Ascending aorta (tissue), 2 donors: ENCODE data around the gene NUBP2. TPM values are rescaled to one million over a fixed set of nuclear protein-coding genes. Genes with fewer than 3 reads are reported as not detected.

Experiments used
- DNase-seq, 2 donors: peaks; one replicate each; pipeline ENCODE4 v3.0.0-alpha.2; 2019; ENCODE audit warnings: low spot score in 2 of 2
- H3K27ac ChIP-seq, 2 donors: fragments of 200-600 bp; sonication (generic); one replicate each; pipeline ENCODE4 v1.5.1; 2016 to 2017; ENCODE audit warnings: mild to moderate bottlenecking in 1 of 2
- H3K27me3 ChIP-seq: fragments of 200-600 bp; sonication (generic); one replicate; pipeline ENCODE4 v1.5.1; 2017
- H3K36me3 ChIP-seq, 2 donors: fragments of 200-600 bp; sonication (generic); one replicate each; pipeline ENCODE4 v1.5.1; 2016
- H3K4me1 ChIP-seq, 2 donors: fragments of 200-600 bp; sonication (generic); one replicate each; pipeline ENCODE4 v1.5.1; 2016 to 2017; ENCODE audit warnings: mild to moderate bottlenecking in 1 of 2
- H3K4me3 ChIP-seq, 2 donors: fragments of 200-600 bp; sonication (generic); one replicate each; pipeline ENCODE4 v1.5.1; 2016 to 2017; ENCODE audit warnings: mild to moderate bottlenecking in 1 of 2
- H3K9me3 ChIP-seq, 2 donors: fragments of 200-600 bp; sonication (generic); one replicate each; pipeline ENCODE4 v1.5.1; 2016
- intact Hi-C: fragments of 100-400 bp; cut with DNase I; formaldehyde crosslinking; loops from one replicate; pipeline ENCODE4 v1.15.1; 2023
- total RNA-seq: library from RNA; depleted of rRNA; stranded (reverse); fragments of >200 nt; gene quantifications from one replicate; pipeline ENCODE4 v1.1.0, GENCODE V29; 2016
- TF ChIP-seq, protein P1 (sequence below), 3 experiments: fragments of 200-600 bp in 2 of 3; fragments of 450-650 bp in 1 of 3; sonication (generic) in 2 of 3; IDR thresholded peaks; one replicate each; pipeline ENCODE4 v1.5.1; 2016 to 2019; ENCODE audit warnings: antibody characterized with exemption in 3 of 3, mild to moderate bottlenecking in 1 of 3, moderate library complexity in 1 of 3

NUBP2 gene, protein sequence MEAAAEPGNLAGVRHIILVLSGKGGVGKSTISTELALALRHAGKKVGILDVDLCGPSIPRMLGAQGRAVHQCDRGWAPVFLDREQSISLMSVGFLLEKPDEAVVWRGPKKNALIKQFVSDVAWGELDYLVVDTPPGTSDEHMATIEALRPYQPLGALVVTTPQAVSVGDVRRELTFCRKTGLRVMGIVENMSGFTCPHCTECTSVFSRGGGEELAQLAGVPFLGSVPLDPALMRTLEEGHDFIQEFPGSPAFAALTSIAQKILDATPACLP
- total RNA-seq, result 182 TPM

DNA sequence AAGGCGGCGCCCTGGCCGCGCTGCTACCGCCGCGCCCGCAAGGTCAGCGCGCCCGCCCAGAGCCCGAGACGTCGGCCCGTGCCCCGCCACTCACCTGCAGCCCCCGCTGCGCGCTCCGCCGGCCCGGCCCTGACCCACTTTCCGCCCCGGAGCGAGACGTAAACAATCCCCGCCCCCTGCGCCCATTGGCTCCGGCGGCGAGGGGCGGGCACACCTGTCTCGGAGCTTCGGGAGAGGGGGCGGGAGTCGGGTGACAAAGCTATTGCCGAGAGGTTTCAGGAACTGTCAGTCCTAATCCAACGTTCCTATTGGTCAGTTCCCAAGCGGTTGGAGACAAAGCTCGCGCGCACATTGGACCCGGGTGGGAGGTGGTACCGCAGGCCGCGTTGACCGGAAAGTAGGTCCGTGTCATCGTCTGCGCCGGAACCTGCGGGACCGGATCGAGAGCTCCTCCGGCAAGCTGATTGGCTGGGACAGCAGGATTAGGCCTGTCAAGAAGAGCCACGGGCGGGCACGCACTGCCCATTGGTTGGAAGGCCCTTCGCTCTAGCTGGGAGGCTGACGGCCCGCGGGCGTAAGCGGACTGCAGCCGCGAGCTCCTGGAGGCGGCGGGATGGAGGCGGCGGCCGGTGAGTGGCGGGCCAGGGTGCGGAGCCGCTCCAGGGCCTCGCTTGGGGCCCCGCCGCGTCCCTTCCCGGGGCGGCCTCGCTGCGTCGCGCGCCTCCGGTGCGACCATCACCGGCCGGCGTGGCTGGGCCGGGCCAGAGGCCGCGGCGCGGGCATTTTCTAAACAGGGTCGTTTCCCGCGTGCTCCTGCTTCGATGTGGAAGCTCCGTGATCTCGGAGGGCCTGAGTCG is at the start of gene NUBP2, which contains the start of gene SPSB3:
TSS of gene NUBP2 (plus strand) at position 553 of the 857 bp plus-strand sequence. CDS start at position 614, 61 bp downstream.
TSS of gene SPSB3 (minus strand) at position 164 of the 857 bp plus-strand sequence. CDS start 1,088 bp downstream, outside the sequence.
- Histone ChIP-seq H3K27me3 (no peaks in the 10 kb centered on the region), H3K9me3 (no peaks in the 10 kb centered on the region), H3K36me3 (peaks cover 35 to 46% of the 10 kb centered on the region in 2 donors), H3K4me1 (peaks cover 11 to 26% of the 10 kb centered on the region in 2 donors), H3K27ac (peak within 1 kb of the TSS; percentile 77 to 83), H3K4me3 (peak within 1 kb of the TSS; percentile 84 to 99)
- TF ChIP-seq, protein P1, sequence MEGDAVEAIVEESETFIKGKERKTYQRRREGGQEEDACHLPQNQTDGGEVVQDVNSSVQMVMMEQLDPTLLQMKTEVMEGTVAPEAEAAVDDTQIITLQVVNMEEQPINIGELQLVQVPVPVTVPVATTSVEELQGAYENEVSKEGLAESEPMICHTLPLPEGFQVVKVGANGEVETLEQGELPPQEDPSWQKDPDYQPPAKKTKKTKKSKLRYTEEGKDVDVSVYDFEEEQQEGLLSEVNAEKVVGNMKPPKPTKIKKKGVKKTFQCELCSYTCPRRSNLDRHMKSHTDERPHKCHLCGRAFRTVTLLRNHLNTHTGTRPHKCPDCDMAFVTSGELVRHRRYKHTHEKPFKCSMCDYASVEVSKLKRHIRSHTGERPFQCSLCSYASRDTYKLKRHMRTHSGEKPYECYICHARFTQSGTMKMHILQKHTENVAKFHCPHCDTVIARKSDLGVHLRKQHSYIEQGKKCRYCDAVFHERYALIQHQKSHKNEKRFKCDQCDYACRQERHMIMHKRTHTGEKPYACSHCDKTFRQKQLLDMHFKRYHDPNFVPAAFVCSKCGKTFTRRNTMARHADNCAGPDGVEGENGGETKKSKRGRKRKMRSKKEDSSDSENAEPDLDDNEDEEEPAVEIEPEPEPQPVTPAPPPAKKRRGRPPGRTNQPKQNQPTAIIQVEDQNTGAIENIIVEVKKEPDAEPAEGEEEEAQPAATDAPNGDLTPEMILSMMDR (IDR thresholded peaks at IDR 0.05), result no peak
- peak; percentile 99 to 100 for DNase-seq
- intact Hi-C loops, result loop anchor here (1.0 to 5.0 kb wide), 6 partner anchors 9 to 373 kb away; partner anchors contain the start of genes CRAMP1, FAHD1, HAGH and IFT140

DNA sequence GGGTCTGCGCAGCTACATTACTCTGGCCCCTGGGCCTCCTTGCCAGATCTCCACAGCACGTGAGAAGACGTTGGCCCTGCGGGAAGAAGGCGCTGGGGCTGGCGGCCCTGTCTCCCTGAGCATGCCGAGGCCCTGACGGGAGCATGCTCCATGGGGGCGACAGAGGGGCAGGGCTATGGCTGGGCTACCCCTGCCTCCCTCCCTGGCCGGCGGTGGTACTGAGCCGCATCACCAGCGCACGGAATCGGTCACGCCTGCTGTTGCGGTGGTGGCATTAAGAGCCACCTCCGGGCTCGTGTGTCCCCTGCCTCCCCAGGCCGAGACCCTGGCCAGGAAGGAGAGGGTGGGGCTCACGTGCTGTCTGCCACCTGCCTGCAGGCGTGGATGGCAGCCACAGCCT is 48.6 kb upstream of the NUBP2 start:
- intact Hi-C loops, result no loop called here
- no peaks in the 10 kb centered on the region for H3K4me1 ChIP-seq
- DNase-seq, result no peak
- TF ChIP-seq, protein P1 (IDR thresholded peaks at IDR 0.05), result no peak
- H3K36me3 ChIP-seq, result peaks cover 40 to 45% of the 10 kb centered on the region in 2 donors
- H3K27me3 ChIP-seq, result no peaks in the 10 kb centered on the region
- H3K27ac ChIP-seq, result no peak overlapping the region
- no peaks in the 10 kb centered on the region for H3K9me3 ChIP-seq
- no peak overlapping the region for H3K4me3 ChIP-seq

DNA sequence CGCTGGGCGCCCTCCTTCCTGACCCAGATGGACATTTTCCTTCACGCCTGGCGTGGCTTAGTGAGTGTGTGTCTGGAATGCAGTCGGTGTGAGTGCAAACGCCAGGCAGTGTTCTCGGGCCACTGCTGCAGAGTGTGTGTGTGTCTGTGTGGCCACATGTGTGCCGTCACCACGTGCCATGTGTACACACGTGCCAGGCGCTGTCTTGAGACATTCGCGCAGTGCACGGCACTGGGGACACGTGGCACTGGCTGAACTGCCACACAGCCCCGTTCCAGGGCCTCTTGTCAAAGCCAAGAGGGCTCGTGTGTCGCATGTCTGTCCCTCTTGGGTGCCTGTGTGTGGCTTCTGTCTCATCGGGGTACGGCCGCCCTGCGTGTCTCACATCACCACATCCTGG is 47.9 kb upstream of the NUBP2 start:
- no peaks in the 10 kb centered on the region for H3K27me3 ChIP-seq
- intact Hi-C loops, result no loop called here
- TF ChIP-seq, protein P1 (IDR thresholded peaks at IDR 0.05), result no peak
- H3K9me3 ChIP-seq, result no peaks in the 10 kb centered on the region
- H3K27ac ChIP-seq, result no peak overlapping the region
- no peaks in the 10 kb centered on the region for H3K4me1 ChIP-seq
- no peak for DNase-seq
- no peak overlapping the region for H3K4me3 ChIP-seq
- H3K36me3 ChIP-seq, result peaks cover 34 to 39% of the 10 kb centered on the region in 2 donors

DNA sequence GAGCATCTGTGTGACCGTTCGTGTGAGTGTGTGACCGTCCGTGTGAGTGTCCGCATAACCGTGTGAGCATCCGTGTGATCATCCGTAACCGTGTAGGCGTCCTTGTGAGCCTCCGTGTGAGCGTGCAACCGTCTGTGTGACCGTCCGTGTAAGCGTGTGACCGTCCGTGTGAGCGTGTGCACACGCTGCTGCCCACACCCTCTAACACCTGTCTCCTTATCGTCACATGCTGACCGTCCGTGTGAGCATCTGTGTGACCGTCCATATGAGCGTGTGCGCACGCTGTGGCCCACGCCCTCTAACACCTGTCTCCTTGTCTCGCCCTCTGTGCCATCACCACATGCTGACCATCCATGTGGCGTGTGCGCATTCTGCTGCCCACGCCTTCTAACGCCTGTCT is 42.5 kb upstream of the NUBP2 start:
- peaks cover 21 to 33% of the 10 kb centered on the region in 2 donors for H3K36me3 ChIP-seq
- no peak for DNase-seq
- H3K4me3 ChIP-seq, result no peak overlapping the region
- TF ChIP-seq, protein P1 (IDR thresholded peaks at IDR 0.05), result no peak
- no peaks in the 10 kb centered on the region for H3K4me1 ChIP-seq
- H3K27me3 ChIP-seq, result no peaks in the 10 kb centered on the region
- no peaks in the 10 kb centered on the region for H3K9me3 ChIP-seq
- no peak overlapping the region for H3K27ac ChIP-seq
- intact Hi-C loops, result no loop called here

DNA sequence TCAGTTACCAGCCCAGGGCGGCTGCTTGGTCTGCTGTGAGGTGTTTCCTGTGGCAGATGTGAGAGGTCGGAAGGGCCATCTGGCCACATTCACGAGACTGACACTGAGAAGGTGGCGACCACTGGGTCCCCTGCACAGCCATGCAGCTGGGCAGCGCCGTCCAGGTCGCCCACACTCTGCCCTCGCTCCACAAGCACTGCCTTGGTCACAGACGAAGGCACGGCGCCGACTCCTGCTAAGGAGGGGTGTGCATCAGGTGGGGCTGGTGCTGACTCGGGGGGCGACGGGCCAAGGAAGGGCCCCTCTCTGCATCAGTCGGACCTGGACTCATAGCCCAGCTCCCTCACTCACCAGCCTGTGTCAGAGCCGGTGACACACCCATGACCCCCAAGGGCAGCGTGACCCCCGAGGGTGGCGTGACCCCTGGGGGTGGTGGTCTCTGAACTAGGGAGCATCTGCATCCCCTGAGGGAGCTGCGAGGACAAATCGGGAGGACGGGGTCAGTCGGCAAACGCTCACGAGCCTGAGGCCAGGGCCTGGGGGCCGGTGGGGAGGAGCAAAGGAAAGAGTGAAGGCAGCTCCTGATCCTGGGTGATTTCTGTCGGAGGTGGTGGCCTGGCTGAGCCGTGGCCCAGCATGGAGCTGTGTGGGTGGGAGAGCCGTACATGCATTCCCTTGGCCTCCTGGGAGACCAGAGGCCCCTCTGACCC is 41.8 kb upstream of the NUBP2 start:
- H3K27ac ChIP-seq, result no peak overlapping the region
- TF ChIP-seq, protein P1 (IDR thresholded peaks at IDR 0.05), result no peak
- no peaks in the 10 kb centered on the region for H3K27me3 ChIP-seq
- no peaks in the 10 kb centered on the region for H3K9me3 ChIP-seq
- intact Hi-C loops, result no loop called here
- H3K4me3 ChIP-seq, result no peak overlapping the region
- H3K36me3 ChIP-seq, result peaks cover 28 to 37% of the 10 kb centered on the region in 2 donors
- DNase-seq, result no peak
- H3K4me1 ChIP-seq, result no peaks in the 10 kb centered on the region
